Testis (tissue), 3 donors: ENCODE data around the gene NFE2L1. TPM values are rescaled to one million over a fixed set of nuclear protein-coding genes. Genes with fewer than 3 reads are reported as not detected.
A peak's percentile ranks its signal among the peaks of the same experiment; 100 is the strongest.

Experiments
- DNase-seq: peaks from one replicate; pipeline ENCODE4 v3.0.0-alpha.2; 2019
- H3K27ac ChIP-seq, 2 donors: fragments of 200-600 bp; sonication (generic); one replicate each; pipeline ENCODE4 v1.5.1; 2019
- H3K27me3 ChIP-seq: fragments of 200-600 bp; sonication (generic); one replicate; pipeline ENCODE4 v1.5.1; 2019
- H3K36me3 ChIP-seq: fragments of 200-600 bp; sonication (generic); one replicate; pipeline ENCODE4 v1.5.1; 2017; ENCODE audit warnings: low read depth; ENCODE audit errors: missing control alignments
- H3K4me1 ChIP-seq: fragments of 200-600 bp; sonication (generic); one replicate; pipeline ENCODE4 v1.5.1; 2019
- H3K4me3 ChIP-seq, 2 donors: fragments of 200-600 bp; sonication (generic); one replicate each; pipeline ENCODE4 v1.5.1; 2017 to 2019
- H3K9me3 ChIP-seq: fragments of 200-600 bp; sonication (generic); one replicate; pipeline ENCODE4 v1.5.1; 2017
- POLR2A ChIP-seq: fragments of 450-650 bp; IDR thresholded peaks from one replicate; pipeline ENCODE4 v1.6.1; 2017; ENCODE audit warnings: antibody characterized with exemption, mild to moderate bottlenecking, moderate library complexity
- WGBS, 2 donors: methylation state at CpG; one replicate each; pipeline ENCODE4 v1.1.5; 2018; 5-methylcytosine and 5-hydroxymethylcytosine counted together
- intact Hi-C: fragments of 100-400 bp; cut with DNase I; formaldehyde crosslinking; loops from one replicate; pipeline ENCODE4 v1.15.1; 2023; ENCODE audit warnings: low total_unique reads
- polyA plus RNA-seq: library from polyadenylated mRNA; stranded (reverse); fragments of 350-450 nt; fragmentation: Illumina TruSeq; extraction: RNeasy Lipid Tissue Mini Kit (QIAGEN cat#74804); gene quantifications from one replicate; pipeline ENCODE4 v1.2.3, GENCODE V29; 2014; ENCODE audit warnings: low read depth, low replicate concordance; ENCODE audit not compliant: insufficient read depth
- total RNA-seq, 2 donors: library from RNA; depleted of rRNA; stranded (reverse); fragments of >200 nt; gene quantifications; one replicate each; pipeline ENCODE4 v1.2.3, GENCODE V29; 2016
- TF ChIP-seq, protein P1 (sequence below), 3 experiments: fragments of 450-650 bp in 2 of 3; fragments of 200-600 bp in 1 of 3; sonication (generic) in 1 of 3; IDR thresholded peaks; one replicate each; pipeline ENCODE4 v1.5.1; 2016 to 2019; ENCODE audit warnings: antibody characterized with exemption in 3 of 3, mild to moderate bottlenecking in 2 of 3, moderate library complexity in 1 of 3

The NFE2L1 gene
- total and polyA plus RNA-seq, 3 donors from 2014 or later, result 180 to 199 (median 193) TPM

DNA sequence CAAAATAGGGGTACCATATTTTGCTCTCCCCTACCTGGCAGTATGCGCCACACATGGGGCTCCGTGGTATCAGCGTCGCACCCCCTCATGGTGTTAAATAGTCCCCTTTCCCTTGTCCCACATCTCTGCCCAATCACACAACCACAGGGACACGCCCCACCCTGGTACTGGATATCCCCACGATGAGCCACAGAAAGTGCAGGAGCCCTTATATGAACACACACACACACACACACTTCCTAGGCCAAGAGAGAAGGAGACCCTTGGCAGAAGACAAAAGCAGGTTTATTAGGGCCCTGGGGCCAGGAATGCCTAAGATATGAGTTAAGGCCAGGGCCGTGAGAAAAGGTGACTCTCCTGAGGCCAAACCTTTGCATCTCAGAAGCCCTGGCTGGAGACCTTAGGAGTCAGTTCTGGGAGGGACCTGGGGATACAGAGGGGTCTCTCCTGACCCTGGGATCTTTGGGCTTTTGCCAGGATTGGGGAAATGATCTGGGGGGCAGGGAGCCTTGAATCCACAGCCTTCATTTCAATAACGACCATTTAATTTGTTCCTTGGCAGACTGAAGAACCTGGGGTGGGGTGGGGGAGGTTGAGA lies 22.2 kb upstream of the NFE2L1 start:
- Histone ChIP-seq H3K27me3 (no peaks in the 10 kb centered on the region), H3K4me3 (peak overlapping the region in 1 of 2 donors; percentile 39), H3K4me1 (peaks cover 31% of the 10 kb centered on the region), H3K9me3 (no peaks in the 10 kb centered on the region), H3K36me3 (no peaks in the 10 kb centered on the region), H3K27ac (peak overlapping the region in 1 of 2 donors; percentile 36)
- DNase-seq, result no peak
- intact Hi-C loops, result no loop called here
- WGBS, 2 donors, result 23 to 26% methylated on average over 5 to 8 of the region's 8 CpGs
- TF ChIP-seq, protein P1, sequence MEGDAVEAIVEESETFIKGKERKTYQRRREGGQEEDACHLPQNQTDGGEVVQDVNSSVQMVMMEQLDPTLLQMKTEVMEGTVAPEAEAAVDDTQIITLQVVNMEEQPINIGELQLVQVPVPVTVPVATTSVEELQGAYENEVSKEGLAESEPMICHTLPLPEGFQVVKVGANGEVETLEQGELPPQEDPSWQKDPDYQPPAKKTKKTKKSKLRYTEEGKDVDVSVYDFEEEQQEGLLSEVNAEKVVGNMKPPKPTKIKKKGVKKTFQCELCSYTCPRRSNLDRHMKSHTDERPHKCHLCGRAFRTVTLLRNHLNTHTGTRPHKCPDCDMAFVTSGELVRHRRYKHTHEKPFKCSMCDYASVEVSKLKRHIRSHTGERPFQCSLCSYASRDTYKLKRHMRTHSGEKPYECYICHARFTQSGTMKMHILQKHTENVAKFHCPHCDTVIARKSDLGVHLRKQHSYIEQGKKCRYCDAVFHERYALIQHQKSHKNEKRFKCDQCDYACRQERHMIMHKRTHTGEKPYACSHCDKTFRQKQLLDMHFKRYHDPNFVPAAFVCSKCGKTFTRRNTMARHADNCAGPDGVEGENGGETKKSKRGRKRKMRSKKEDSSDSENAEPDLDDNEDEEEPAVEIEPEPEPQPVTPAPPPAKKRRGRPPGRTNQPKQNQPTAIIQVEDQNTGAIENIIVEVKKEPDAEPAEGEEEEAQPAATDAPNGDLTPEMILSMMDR (IDR thresholded peaks at IDR 0.05), result peak in 1 of 3 experiments; percentile 5
- TF ChIP-seq POLR2A, result no peak

DNA sequence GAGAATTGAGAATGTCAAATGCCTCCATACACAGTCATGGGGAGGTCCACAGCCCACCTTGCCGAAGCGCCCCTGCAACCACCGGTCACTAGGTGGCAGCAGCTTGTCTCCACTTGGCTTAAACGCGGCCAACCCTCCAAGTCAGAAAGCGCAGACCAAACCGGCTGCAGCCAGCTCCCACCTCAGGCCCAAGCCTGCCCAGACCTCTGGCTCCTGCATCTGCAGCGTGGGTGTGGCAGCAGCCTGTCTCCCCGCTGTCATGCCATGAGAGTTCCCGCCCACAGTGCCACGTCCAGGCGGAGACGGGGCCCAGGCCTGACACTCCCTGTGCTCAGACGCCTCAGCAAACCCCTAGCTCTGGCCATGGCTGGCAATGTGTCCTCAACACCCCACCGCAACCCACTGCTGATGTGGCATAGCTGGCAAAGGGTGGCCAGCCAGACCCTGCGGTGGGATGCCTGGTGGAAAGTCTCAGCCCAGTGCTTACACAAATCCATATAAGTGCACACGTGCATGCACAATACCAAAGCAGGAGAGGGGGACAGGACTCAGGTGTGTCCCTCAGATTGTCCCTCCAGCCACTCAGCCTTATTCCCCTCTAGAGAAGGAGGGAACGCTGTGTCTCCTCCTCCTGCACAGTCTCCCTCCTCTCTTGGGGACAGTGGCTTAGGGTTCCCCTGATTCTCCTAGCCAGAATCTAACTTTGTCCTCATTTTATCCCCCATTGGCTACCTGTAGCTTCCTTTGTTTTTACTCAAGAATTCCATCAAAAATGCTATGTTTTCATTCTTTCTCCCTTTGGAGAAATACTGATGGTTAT lies 21.4 kb upstream of the NFE2L1 start:
- no peak for TF ChIP-seq POLR2A
- TF ChIP-seq, protein P1 (IDR thresholded peaks at IDR 0.05), result peak; percentile 79 to 87 (median 85)
- H3K4me3 ChIP-seq, result no peak overlapping the region

DNA sequence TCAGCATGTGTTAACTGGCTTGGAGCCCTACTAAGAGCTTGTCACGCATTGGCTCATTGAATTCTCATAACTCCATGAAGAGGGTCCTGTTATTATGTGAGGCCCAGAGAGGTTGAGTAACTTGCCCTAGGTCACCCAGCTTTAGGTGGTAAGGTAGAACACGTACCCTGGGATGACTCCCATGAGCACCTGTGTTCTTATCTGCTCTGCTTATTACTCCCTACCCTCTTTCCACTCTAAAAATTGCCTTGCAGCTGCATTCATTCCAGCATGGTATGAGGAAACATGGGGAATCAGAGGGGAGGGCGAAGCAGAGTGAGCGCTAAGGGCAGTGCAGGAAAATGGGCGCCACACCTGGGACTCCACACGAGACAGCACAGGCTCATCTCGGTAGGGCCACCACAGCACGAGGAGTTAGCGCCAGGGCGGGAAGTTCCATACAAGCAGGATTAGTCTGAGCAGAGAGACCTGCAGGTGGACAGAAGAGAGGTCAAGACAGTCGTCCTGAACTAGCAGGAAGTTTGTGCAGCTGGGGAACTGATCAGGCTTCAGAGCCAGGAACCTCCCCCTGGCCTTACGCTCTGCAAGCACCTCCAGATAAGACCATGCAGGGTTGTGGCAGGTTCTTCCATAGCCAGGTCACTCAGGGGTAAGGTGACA lies 20.7 kb upstream of the NFE2L1 start:
- H3K36me3 ChIP-seq, result no peaks in the 10 kb centered on the region
- peaks cover 31% of the 10 kb centered on the region for H3K4me1 ChIP-seq
- H3K4me3 ChIP-seq, result no peak overlapping the region
- no peak for DNase-seq
- H3K27me3 ChIP-seq, result no peaks in the 10 kb centered on the region
- TF ChIP-seq POLR2A, result no peak
- TF ChIP-seq, protein P1 (IDR thresholded peaks at IDR 0.05), result no peak
- WGBS, 2 donors, result 81 to 84% methylated on average over 4 to 12 of the region's 12 CpGs
- intact Hi-C loops, result no loop called here
- no peak overlapping the region for H3K27ac ChIP-seq
- H3K9me3 ChIP-seq, result no peaks in the 10 kb centered on the region

More for the DNA sequence above, 21.4 kb upstream of the NFE2L1 start:
- DNase-seq, result peak; percentile 92
- Histone ChIP-seq H3K9me3 (no peaks in the 10 kb centered on the region), H3K36me3 (no peaks in the 10 kb centered on the region), H3K4me1 (peaks cover 31% of the 10 kb centered on the region), H3K27ac (no peak overlapping the region), H3K27me3 (no peaks in the 10 kb centered on the region)
- WGBS, 2 donors, result 19 to 24% methylated on average over 12 to 18 of the region's 18 CpGs
- intact Hi-C loops, result no loop called here

DNA sequence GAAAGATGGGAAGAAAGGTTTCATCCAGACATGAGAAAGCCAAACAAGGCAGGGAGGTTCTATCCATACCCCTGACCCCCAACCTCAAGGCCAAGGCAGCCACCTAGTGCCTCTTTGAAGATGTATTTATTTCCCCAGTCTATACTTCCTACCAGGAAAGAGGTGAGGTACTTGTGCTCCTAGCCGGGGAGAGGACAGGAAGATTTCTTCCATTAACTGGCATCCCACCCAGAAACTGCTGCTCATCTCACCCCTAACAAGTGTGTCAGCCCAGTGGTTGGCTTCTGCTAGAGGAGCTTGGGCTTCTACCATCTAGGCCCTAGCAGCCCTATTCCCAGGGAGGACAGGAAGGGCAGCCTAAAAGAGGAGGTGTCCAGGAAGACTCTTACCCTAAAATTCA lies 19.4 kb upstream of the NFE2L1 start:
- no peaks in the 10 kb centered on the region for H3K9me3 ChIP-seq
- WGBS, 2 donors, result 73 to 75% methylated on average over 1 of the region's 1 CpG
- no peaks in the 10 kb centered on the region for H3K27me3 ChIP-seq
- TF ChIP-seq, protein P1 (IDR thresholded peaks at IDR 0.05), result no peak
- TF ChIP-seq POLR2A, result no peak
- peaks cover 27% of the 10 kb centered on the region for H3K4me1 ChIP-seq
- no peak for DNase-seq
- H3K36me3 ChIP-seq, result no peaks in the 10 kb centered on the region
- H3K27ac ChIP-seq, result no peak overlapping the region
- intact Hi-C loops, result no loop called here
- H3K4me3 ChIP-seq, result no peak overlapping the region
